Stomach (tissue), 9 donors: ENCODE results near the gene ZFHX3. TPM values are rescaled to one million over a fixed set of nuclear protein-coding genes. Genes with fewer than 3 reads are reported as not detected.
A peak's percentile ranks its signal among the peaks of the same experiment; 100 is the strongest.

ENCODE experiments used
- DNase-seq, 2 donors: peaks; one replicate each; pipeline versions ENCODE4 v3.0.0 to v3.0.0-alpha.2; 2013 to 2019
- H3K27ac ChIP-seq, 5 donors: fragments of 200-600 bp in 4 of 5; sonication (generic) in 4 of 5; one replicate each; pipeline ENCODE4 v1.5.1; 2013 to 2019; ENCODE audit warnings: mild to moderate bottlenecking in 1 of 5, moderate library complexity in 1 of 5
- H3K27me3 ChIP-seq, 3 donors: fragments of 200-600 bp; sonication (generic); one replicate each; pipeline ENCODE4 v1.5.1; 2017 to 2019; ENCODE audit warnings: mixed run types in 1 of 3
- H3K36me3 ChIP-seq, 4 donors: fragments of 200-600 bp; sonication (generic); 1 replicate in 3 of 4; 2 replicates in 1 of 4; pipeline ENCODE4 v1.5.1; 2016 to 2019
- H3K4me1 ChIP-seq, 4 donors: fragments of 200-600 bp; sonication (generic); one replicate each; pipeline ENCODE4 v1.5.1; 2016 to 2019
- H3K4me3 ChIP-seq, 4 donors: fragments of 200-600 bp; sonication (generic) in 3 of 4; one replicate each; pipeline ENCODE4 v1.5.1; 2016 to 2019; ENCODE audit warnings: mild to moderate bottlenecking in 1 of 4
- H3K9me3 ChIP-seq, 4 donors: fragments of 200-600 bp; sonication (generic); one replicate each; pipeline ENCODE4 v1.5.1; 2016 to 2019
- CTCF ChIP-seq, 7 experiments: fragments of 450-650 bp in 4 of 7; fragments of 200-600 bp in 3 of 7; sonication (generic) in 3 of 7; IDR thresholded peaks; one replicate each; pipeline ENCODE4 v1.5.1; 2016 to 2019; ENCODE audit warnings: antibody characterized with exemption in 7 of 7, control low read depth in 2 of 7, mild to moderate bottlenecking in 1 of 7
- EP300 ChIP-seq: sonication (generic); formaldehyde crosslinking; IDR thresholded peaks from one replicate; pipeline ENCODE4 v1.6.1; 2017; ENCODE audit warnings: antibody characterized with exemption
- POLR2A ChIP-seq, 4 donors: fragments of 450-650 bp; IDR thresholded peaks; one replicate each; pipeline ENCODE4 v1.6.1; 2016; ENCODE audit warnings: antibody characterized with exemption in 4 of 4, control low read depth in 2 of 4, mild to moderate bottlenecking in 1 of 4, moderate library complexity in 1 of 4
- POLR2AphosphoS5 ChIP-seq, 3 donors: sonication (generic); formaldehyde crosslinking; IDR thresholded peaks; one replicate each; pipeline ENCODE4 v1.6.1; 2016; ENCODE audit warnings: antibody characterized with exemption in 3 of 3
- WGBS, 5 donors: extraction: QIAGEN DNeasy Blood & Tissue Kit in 3 of 5; methylation state at CpG; one replicate each; pipeline versions ENCODE4 v1.1.5 to v1.1.7; 2013 to 2018; 5-methylcytosine and 5-hydroxymethylcytosine counted together
- intact Hi-C: fragments of 100-400 bp; cut with DNase I; formaldehyde crosslinking; loops from one replicate; pipeline ENCODE4 v1.15.1; 2023; ENCODE audit warnings: low total_unique reads
- polyA plus RNA-seq, 3 donors: library from polyadenylated mRNA; stranded (reverse); fragments of 200-250 nt; gene quantifications; one replicate each; pipeline ENCODE4 v1.2.3, GENCODE V29; 2013
- total RNA-seq, 5 donors: library from RNA; depleted of rRNA; stranded (reverse); fragments of >200 nt; gene quantifications; one replicate each; pipeline versions ENCODE4 v1.1.0 to v1.2.3, GENCODE V29; 2014 to 2016
- donor health status: healthy with polysubstance abuse.
- donor health status: Bipolar disorder and iron deficiency.
- donor health status: healthy.

The ZFHX3 gene
- total and polyA plus RNA-seq, 8 donors: 1.1 to 27.5 (median 11.8) TPM

DNA sequence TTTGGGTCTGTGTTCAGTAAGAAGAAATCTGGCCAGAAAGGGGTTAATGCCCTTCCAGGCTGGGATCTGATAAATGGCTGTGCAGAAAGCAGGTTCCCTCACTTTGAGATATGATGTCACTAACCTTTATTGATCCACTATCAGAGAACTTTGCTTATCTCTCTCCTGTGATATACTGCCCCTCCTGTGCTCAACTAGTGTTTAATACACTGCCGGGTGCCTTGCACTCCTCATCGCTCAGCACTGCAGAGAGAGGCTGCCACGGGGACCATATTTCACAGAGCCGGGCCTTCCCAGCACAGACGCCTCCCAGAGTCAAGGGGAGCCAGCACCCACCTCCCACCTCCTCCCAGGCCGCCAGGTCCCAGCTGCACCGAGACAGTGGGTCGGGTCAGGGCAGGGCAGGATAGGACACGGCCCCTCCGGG, 20.2 kb downstream of the ZFHX3 start:
- Histone ChIP-seq H3K27ac (peak overlapping the region in 1 of 5 donors; percentile 13), H3K9me3 (no peaks in the 10 kb centered on the region), H3K27me3 (no peaks in the 10 kb centered on the region), H3K36me3 (no peaks in the 10 kb centered on the region), H3K4me3 (no peak overlapping the region), H3K4me1 (peaks cover 28 to 84% (median 51%) of the 10 kb centered on the region in 4 donors)
- intact Hi-C loops: no loop called here
- WGBS, 5 donors: 40 to 55% (median 45%) methylated on average over 10 of the region's 10 CpGs
- DNase-seq: no peak
- TF ChIP-seq EP300 (no peak), POLR2A (IDR thresholded peaks at IDR 0.05) (no peak), CTCF (IDR thresholded peaks at IDR 0.05) (no peak), POLR2AphosphoS5 (IDR thresholded peaks at IDR 0.05) (no peak)

- Histone ChIP-seq H3K4me1 (peaks cover 27 to 79% (median 48%) of the 10 kb centered on the region in 4 donors), H3K9me3 (no peaks in the 10 kb centered on the region), H3K27me3 (no peaks in the 10 kb centered on the region), H3K4me3 (no peak overlapping the region), H3K27ac (peak overlapping the region in 1 of 5 donors; percentile 13), H3K36me3 (no peaks in the 10 kb centered on the region)
- no peak for TF ChIP-seq EP300
- TF ChIP-seq CTCF (IDR thresholded peaks at IDR 0.05): no peak
- no peak for TF ChIP-seq POLR2A (IDR thresholded peaks at IDR 0.05)
- TF ChIP-seq POLR2AphosphoS5 (IDR thresholded peaks at IDR 0.05): no peak
- DNase-seq: no peak
- intact Hi-C loops: no loop called here
- 81 to 89% (median 88%) methylated on average over 13 of the region's 13 CpGs for WGBS, 5 donors
Observed at GRCh38 chr16:73026754-73027684, 20.9 kb downstream of the ZFHX3 start.

DNA sequence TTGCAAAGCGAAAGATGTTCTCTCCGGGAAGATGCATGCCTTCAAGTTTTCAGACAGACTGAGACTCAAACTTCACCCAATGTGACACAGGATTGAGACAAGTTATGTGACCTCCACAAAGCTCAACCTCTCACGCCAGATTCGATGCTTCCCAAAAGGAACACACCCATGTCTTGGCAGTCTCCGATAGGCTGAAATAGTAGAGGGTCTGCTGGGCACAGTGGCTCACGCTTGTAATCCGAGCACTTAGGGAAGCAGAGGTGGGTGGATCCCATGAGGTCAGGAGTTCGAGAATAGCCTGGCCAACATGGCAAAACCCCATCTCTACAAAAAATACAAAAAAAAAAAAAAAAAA, 22.1 kb downstream of the ZFHX3 start:
- DNase-seq: no peak
- no peaks in the 10 kb centered on the region for H3K9me3 ChIP-seq
- H3K36me3 ChIP-seq: no peaks in the 10 kb centered on the region
- no peak overlapping the region for H3K4me3 ChIP-seq
- intact Hi-C loops: no loop called here
- 65 to 79% (median 77%) methylated on average over 8 of the region's 8 CpGs for WGBS, 5 donors
- H3K27ac ChIP-seq: peak overlapping the region in 3 of 5 donors; percentile 29 to 59 (median 49)
- peaks cover 31 to 72% (median 49%) of the 10 kb centered on the region in 4 donors for H3K4me1 ChIP-seq
- no peak for TF ChIP-seq POLR2A (IDR thresholded peaks at IDR 0.05)
- no peak for TF ChIP-seq EP300
- no peak for TF ChIP-seq CTCF (IDR thresholded peaks at IDR 0.05)
- no peak for TF ChIP-seq POLR2AphosphoS5 (IDR thresholded peaks at IDR 0.05)
- H3K27me3 ChIP-seq: no peaks in the 10 kb centered on the region

GRCh38 chr16:73025151-73025855, 22.6 kb downstream of the ZFHX3 start:
- Histone ChIP-seq H3K4me3 (no peak overlapping the region), H3K27me3 (no peaks in the 10 kb centered on the region), H3K36me3 (no peaks in the 10 kb centered on the region), H3K9me3 (no peaks in the 10 kb centered on the region), H3K27ac (peak overlapping the region in 3 of 5 donors; percentile 29 to 59 (median 49)), H3K4me1 (peaks cover 36 to 74% (median 52%) of the 10 kb centered on the region in 4 donors)
- intact Hi-C loops: no loop called here
- TF ChIP-seq POLR2AphosphoS5 (IDR thresholded peaks at IDR 0.05) (no peak), POLR2A (IDR thresholded peaks at IDR 0.05) (no peak), CTCF (IDR thresholded peaks at IDR 0.05) (no peak), EP300 (no peak)
- 49 to 67% (median 57%) methylated on average over 11 of the region's 11 CpGs for WGBS, 5 donors
- DNase-seq: peak in 1 of 2 donors; percentile 54
